Measurements from ENCODE around the gene ATF4.
A peak's percentile ranks its signal among the peaks of the same experiment; 100 is the strongest.

ATF4 gene

DNA sequence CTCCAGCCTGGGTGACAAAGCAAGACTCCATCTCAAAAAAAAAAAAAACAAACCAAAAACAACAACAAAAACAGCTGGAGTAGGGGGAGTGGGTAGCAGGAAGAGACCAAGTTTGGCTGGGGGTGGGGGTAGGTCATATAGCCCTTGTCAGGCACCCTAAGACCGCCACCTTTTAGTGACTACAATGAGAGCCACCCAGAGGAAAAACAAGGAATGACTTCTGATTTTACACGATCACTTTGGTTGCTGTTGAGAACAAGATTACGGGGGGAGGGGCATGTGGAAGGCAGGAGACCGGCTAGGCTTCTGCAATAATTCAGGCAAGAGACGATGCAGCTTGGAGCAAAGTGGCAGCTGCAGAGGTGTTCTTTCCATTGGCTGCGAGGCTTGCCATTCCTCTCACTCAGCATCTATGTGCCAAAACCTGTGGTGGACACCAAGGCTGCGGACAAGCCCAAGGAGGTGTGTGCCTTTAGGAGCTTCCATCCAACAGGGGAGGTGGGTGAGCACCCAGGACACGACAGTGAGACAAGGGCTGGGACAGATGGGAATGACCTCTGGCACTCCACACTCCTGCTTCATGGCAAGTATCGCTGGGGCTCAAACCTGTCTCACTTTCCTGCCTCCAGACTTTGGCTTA is 10.4 kb downstream of the ATF4 start:
- DNase-seq = no peak

DNA sequence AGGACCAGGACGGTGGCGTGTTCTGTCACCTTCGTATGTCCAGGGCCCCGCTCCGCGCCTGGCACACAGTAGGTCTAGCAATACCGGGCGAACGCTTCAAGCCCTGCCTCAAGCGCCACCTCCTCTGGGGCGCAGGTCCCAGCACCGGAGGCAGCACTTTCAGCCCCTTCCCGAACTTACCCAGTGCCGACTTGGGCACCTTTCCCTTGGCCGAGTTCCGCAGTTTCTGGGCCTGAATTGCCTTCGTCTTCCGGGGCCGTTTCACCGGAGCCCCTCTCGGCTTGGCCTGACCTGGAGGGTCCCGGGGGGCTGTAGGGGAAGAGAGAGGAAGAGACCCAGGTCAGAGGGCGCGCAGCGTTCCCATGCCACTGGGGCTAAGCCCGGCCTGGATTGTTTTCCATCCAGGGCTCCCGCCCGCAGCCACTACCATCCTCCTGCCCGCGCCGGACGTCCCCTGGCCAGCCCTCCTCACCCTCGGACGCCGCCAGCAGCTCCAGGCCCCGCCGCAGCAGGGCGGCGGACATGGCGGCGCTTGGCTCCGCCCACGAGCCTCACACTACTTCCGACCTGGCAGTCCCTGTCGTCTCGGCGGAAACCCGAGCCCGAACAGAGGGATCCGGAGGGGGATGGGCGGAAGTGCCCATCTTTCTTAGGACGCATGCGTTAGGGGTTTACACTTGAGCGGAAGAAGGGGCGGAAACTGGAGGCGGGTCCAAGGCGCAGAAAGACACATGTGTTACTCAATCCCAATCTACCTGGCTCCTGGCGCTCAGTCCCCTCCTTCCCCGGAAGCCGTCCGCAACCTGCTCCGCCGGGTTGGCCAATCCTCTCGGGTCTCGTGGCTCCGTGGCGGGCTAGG is 12.1 kb downstream of the ATF4 start, which contains the start of gene RPS19BP1:
TSS of gene RPS19BP1 (minus strand) at position 534 of the 859 bp plus-strand sequence. CDS start at position 524, 10 bp downstream.
- DNase-seq = peak; percentile 100

DNA sequence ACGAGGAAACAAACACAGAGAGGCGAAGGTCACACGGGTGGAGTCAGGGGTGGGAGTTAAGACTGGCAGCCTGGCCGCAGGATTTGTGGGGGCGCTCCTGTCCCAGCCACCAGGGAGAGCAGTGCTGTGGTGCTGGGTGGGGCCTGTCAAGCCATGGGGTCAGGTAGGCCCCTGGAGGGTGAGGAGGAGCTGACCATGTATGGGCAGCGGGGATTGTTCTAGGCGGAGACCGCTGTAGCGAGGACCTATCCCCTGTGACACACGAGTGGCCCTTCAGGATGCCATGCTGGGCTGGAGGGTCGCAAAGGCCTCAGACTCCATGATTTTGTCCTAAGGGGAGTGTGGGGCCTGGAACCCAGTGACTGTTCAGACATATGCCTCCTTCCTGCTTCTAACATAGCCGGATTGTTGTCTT is 13.7 kb downstream of the ATF4 start:
- no peak for DNase-seq

DNA sequence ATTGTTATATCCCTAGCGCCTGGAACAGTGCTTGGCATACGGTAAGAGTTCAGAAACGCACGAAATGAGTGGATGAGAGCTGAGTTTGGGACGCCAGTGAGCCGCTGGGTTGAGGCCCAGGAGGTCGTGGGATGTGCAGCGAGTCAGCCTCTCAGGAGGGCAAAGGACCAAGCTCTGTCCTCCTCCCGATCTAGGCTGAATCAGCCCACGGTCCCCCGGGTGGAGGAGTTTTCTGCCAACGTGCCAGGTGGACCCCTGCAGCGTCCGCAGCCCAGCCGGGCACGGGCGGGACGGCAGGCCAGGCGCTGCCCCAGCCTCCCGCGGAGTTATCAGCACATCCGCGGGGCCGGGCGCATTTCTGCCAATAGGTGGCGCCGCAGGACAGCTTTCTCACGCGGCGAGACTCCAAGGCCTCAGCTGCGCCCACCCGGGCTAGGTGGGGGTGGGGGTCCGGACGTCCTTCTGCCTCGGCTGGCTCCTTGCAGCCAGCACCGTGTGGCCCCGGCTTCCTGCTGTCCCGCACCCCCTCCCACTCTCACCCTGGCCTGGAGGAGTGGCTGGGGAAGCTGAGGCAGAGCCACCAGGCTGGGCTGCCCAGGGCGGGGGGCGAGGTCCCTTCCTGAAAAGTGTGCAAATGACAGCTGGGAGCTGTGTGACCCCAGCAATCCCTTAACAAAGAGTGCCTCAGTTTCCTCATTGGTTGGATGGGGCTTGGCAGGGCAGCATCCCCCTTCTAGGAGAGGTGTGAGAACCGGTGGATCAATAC is 14.4 kb downstream of the ATF4 start:
- DNase-seq = peak; percentile 84

DNA sequence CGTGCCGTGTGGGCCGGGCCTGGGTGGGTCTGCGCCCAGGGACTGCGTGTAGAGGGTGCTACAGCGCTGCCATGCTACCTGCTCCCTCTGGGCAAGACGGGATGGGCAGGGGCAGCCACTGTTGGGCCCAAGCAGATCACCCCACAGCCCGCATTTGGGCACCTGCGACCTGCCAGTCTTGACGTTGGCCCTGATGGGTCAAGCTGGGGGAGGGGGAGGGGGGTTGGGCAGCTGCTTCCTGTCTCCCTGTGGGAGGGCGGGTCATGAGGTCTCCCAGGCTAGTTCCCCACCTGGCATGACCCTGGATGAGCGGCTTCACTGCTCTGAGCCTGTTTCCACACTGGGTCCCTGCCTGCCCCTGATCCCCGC is 15.0 kb downstream of the ATF4 start:
- DNase-seq = no peak

DNA sequence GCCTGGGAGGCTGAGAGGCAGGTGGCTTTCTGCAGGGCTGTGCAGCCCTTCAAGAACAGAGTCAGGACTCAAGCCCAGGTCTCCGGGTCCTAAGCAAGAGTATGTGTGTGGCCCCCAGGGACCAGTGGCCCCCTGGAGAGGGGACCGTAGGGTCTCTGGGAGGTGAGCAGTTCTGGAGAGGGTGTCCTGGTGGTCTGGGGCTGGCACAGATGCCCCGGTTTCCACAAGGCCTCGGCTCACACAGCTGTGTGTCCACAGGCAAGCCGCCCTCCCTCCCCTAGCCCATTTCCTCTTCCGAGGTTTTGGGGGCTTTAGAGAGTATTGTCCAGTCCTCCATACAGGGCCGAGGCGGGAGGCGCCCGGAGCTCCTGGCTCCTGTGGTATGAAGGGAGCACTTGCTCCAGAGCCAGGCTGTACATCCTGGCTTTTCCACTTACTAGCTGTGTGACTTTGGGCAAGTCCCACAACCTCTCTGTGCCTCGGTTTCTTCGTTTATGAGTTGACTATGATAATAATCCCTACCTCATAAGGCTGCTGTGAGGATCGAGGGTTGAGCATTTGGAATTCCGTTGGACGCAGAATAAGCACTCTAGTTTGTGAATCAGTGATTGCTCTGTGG is 15.6 kb downstream of the ATF4 start:
- DNase-seq = no peak

DNA sequence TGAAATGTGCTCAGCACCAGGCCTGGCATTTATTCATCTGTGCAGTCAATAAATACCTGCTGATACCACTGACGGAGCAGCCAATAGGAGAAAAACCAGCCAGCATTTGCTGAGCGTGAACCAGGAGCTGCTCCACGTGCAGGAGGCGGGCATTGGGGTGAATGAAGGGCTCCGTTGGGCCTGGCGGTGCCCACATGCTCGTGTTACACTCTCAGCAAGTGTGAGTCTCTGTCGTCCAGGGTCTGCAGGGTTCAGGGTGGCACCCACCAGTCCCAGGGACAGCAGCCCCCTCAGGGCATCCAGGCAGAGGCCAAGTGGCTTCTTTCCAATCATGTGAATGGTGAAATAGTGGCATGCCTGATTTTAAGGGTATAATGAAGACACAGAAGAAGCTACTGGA is 16.3 kb downstream of the ATF4 start:
- DNase-seq = no peak

DNA sequence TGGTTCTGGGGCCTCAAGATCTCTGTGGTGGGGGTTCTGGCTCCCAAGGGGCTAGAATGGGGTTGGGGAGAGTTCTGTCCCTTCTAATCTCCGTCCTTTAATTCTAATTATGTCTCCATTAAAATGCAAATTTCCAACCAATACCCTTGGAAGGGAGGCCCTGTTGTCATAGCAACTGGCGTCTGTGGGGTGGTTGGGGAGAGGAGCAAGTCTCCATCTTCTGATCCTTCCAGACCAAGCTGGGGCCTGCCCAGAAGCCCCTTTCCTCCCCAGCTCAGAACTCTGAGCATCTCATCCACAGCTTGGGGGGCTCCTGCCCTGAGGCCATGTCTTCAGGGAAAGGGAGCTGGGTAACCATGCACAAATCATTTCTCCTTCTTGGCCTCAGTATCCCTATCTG is 17.6 kb downstream of the ATF4 start:
- no peak for DNase-seq

DNA sequence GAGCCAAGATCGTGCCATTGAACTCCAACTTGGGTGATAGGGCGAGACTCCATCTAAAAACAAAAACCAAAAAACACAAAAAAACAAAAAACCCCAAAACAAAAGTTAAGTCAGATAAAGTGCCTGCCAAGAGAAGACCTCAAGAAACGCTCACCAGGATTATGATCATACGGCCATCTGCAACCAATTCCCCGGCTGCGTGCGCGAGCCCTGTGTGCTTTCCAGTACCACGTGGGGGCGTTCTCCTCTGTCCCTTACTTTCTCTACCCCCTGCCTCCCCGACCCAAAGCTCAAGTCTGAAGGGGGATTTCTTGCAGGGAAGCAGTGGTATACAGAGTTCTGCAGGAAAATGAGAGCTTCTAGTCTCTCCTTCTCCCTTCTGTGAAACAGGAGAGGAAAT is 22.7 kb downstream of the ATF4 start:
- DNase-seq = no peak

DNA sequence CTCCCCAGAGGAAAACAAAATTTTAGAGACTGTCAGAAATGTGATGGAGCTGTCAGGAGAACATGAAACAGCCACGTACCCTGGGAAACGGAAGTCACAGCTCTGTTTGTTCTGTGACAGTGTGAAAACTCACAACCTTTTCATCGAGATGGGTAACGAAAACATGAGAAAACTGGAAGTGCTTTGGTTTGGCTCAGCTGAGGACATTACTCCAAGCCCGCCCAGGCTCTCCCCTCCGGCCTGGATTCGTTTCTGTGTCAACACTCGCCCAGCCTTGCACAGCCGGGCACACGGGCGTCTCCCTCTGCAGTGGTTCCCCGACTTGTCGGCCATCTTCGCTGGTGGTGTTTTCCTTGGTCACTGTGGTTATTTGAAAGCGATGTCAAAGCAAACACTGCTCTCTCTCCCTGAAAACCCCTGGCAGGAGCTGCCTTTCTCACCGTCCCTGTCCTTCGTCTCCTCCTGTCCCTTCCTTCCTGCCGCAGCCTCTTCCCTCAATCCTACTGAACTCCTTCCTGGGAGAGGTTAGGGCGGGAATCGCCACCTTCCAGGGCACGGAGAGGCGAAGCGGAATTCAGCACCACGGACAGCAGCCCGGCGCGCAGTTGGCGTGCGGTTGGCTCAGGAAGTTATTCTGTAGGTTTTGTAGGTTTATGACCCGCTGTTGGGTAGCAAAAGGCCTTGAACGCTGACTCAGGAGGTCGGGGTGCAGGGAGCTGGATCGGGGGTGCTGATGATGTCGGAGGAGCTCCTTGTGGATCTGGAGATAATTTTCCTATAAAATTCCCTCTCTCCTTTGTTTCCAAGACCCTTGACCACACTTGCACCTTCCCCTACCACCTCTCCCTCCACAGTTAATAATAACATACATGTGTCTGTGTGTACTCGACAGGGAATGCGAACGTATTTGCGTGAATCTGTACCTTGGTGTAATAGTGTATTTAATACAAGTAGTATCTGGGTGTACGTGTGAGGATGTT is 25.3 kb downstream of the ATF4 start:
- DNase-seq = peak; percentile 69

DNA sequence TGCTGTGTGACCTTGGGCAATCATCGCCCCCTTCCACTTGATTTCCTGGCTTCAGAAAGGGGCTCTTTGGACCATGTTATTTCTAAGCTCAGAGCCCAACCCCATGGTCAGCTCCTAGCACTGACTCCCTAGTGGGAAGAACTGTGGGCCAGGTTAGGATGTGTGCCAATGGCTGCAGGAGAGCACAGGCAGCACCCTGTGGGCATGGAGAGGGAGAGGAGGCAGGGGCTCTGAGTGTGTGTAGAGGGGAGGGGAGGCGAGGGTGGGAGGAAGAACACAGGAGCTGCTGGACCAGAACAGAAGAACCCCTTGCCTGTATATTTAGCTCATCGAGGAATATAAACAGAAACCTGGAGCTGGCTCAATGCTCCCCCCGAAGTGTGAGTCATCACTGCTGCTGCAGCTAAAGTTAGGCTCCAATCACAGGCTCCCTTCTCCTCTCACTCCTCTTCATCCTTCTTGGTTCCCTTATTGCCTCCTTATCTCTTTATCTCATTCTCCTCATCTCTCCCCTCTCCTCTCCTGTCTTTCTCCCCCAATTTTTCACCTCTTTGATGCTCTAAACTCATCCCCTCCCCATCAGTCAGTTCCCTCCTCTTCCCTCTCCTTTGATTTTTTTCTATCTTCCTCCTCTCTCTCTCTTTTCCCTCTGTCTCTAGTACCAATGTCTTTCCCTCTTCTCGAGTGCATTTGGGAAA is 26.7 kb downstream of the ATF4 start:
- no peak for DNase-seq

DNA sequence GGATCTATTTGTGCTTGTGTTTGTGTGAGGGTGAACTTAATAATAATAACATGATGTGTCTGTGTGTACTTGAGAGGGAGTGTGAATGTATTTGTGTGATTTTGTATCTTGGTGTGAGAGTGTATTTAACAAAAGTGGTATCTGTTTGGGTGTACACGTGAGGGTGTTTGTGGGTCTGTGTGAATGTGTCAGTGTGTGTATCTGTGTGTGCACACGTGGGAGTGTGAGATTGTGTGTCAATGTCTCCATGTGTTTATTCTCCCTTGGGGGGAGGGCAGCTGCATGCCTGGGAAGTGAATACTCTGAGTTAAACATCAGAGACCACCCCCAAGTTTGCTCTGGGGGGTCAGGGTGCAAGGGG is 27.2 kb downstream of the ATF4 start:
- no peak for DNase-seq

DNA sequence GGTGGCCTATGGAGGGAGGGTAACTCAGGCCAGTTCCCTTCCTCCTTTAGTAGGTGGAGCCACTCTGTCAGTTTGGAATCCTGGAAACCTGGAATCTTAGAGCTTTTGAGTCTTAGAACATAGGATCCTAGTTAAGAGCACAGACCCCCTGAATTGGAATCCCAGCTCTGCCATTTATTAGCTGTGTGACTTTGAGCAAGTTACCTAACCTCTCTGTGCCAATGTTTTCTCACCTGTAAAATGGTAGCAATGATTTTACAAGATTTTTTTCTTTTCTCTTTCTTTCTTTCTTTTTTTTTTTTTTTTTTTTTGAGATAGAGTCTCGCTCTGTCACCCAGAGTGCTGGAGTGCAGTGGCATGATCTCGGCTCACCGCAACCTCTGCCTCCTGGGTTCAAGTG is 33.1 kb downstream of the ATF4 start:
- DNase-seq = no peak

DNA sequence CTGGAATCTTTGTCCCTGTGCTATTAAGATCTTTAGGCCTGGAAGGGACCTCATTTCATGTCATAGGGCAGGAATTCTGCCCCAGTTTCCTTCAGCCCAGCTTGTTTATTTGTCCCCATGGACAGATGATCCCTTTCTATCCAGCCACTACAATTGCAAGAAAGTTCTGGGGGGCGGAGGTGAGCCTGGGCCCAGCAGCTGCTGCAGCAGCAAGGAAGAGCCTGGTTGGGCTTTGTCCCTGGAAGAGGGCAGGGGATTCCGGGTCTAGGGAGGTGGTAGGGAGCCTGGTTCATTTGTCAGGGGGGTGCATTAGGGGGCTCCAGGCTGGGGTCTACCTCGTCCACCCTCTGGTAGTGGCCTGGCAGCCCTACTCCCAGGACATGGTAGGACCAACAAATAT is 33.8 kb downstream of the ATF4 start:
- no peak for DNase-seq

DNA sequence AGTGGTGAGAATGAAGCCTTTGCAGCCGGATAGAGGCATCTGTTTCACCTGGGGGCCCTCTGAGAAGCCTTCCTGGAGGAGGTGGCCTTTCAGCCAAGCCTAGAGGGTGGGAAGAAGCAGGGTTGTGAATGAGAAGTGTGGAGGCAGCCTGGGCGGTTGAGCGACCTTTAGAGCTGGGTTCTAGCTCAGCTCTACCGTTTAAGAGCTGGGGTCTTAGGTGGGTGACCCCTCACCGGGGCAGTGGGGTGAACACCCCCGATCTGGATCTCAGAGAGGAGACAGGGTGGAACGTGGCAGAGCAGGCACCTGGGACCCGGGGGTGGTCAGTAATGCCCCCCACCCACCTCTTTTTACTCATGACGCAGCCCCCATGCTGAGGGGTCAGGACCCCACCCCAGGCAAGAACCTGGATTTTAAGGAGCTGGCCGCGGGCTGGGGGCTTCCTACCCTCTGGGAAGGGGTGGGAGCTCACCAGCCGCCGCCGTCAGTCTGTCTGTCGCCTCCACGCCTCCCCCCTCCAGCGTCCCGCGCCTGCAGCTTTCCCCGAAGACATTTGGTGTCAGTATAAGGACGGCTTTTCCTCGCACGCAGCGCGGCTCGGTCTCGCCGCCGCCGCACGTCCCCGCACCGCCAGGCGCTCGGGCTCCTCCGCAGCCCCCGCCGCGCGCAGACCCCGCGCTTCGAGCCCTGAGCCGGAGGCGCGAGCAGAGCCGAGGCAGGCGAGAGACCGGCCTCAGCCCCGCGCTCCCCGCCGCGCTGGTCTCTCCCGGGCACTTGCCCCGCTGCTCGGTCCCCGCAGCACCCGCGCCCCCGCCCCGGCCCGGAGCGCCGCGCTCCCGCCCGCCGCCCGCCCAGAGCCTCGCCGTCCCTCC is 36.8 kb downstream of the ATF4 start:
- peak; percentile 50 for DNase-seq

DNA sequence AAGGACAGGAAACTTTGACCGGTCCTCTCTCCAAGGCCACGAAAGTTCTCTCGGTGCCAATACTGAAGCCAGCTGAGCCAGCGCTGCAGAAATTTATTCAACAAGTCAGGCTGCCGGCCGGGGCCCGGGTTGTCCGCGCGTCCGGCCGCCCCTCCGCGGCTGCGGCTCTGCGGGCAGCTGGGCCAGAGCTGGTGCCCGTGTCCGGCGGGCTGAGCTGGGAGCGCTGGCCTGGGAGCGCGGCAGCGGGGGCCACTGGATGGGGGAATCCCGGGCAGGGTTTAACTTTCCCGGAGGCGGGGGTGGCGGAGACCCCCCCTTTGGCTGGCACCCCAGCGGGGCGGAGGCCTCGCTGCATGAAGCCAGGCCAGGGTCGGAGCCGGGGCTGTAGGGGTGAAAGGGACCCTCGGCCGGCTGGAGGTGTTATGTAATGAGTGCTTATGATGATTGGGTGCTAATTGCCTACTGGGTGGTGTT is 37.9 kb downstream of the ATF4 start:
- no peak for DNase-seq

DNA sequence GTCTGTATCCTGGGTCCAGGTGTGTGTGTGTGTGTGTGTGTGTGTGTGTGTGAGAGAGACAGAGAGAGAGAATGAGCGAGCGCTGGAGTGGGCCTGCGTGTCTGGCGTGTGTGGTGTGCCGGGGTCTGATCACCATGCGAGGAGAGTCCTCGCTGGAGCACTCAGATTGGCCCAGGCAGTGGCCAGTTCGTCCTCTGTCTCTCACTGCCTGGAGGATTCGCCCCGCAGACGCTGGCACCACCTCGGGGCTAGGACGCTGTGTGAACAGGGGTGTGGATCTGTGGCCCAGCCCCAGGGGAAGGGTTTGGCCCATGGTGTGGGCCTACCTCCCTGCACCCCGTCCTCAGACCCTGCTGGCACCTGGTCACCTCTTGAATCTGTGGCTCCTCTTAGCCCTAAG is 38.6 kb downstream of the ATF4 start:
- DNase-seq = no peak

DNA sequence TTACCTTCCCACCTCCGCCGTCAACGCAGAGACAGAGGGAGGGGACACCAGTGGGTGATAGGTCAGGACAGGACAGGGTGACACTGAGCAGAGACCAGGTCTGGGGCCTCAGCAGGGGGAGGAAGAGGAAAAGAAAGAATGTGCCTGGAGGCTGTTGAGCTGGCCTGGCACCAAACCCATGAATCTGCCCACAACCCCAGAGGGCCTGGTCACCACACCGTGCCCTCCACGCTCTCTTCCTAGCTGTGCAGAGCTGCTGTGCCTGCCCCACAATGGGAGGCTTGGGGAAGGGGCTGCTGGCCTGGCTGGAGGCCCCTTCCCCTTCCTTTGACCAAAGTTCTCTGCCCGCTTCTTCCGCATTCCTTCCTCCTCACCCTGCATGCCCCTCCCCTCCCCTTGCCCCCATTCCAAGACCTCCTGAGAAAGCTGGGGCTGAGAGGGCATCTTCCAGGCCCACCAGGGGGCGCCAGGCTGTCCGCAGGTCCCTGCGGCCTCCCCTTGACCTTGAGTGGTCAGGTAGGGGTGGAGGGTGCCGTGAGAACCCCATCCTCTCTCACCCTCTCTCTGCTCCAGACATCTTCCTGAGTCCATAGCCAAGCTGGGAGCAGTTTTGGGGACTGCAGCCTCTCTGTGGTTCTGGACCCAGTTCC is 39.2 kb downstream of the ATF4 start:
- no peak for DNase-seq

DNA sequence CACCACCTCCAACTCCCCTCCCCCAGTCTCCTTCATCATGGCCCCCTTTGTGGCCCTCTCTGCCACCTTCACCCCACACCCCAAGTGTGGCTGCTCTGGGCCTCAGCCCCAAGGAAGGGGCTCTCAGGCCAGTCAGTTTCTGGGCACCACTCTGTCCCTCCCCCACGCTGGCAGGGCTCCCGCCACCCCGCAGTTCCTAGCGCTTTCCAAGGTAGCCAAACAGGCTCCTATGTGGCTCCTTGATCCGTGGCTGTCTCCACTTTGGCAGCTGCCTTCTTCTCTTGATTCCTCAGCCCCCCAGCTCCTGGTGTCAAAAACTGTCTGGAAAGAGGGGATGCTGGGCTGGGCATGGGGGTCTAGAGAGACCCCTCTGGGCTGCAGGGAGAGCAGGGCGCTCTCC is 39.8 kb downstream of the ATF4 start:
- no peak for DNase-seq

Data from activated naive CD4-positive, alpha-beta T cell treated with Interleukin-2 at 50 U/mL for 16 hours (primary cell).